ENCODE results near the gene TACR1.

- TF ChIP-seq CTCF (IDR thresholded peaks at IDR 0.05) = no peak
- TF ChIP-seq POLR2A (IDR thresholded peaks at IDR 0.05) = no peak
- no peak for TF ChIP-seq EP300 (IDR thresholded peaks at IDR 0.05; ENCODE audit: low read depth)
These were observed 187.2 kb downstream of the TACR1 start for GRCh38 chr2:75012080-75012479.
